Right cardiac atrium (tissue), 5 donors: Measurements from ENCODE around the gene SFXN5. TPM values are rescaled to one million over a fixed set of nuclear protein-coding genes. Genes with fewer than 3 reads are reported as not detected.
"Not testable (repeated sequence)": the region's sequence is repeated elsewhere in the genome, so short reads cannot be mapped to it uniquely, and the experiment has no call there.

Experiments used
- ATAC-seq, 2 donors: fragments of 200-7000 bp; cut with Tn5 transposase; one replicate each; pipeline versions ENCODE4 v1.8.0 to v1.9.1; 2020; ENCODE audit warnings: moderate library complexity in 2 of 2, mild to moderate bottlenecking in 1 of 2
- DNase-seq, 3 donors: peaks; one replicate each; pipeline ENCODE4 v3.0.0-alpha.2; 2020
- H3K27ac ChIP-seq: one replicate; pipeline ENCODE4 v1.5.1; 2013; ENCODE audit warnings: mild to moderate bottlenecking, low read length, control low read depth, moderate library complexity
- H3K27me3 ChIP-seq: one replicate; pipeline ENCODE4 v1.6.1; 2013; ENCODE audit not compliant: control insufficient read depth, insufficient read depth
- H3K4me1 ChIP-seq: one replicate; pipeline ENCODE4 v1.6.1; 2013; ENCODE audit warnings: low read length; ENCODE audit not compliant: control insufficient read depth, insufficient read depth
- H3K4me3 ChIP-seq: one replicate; pipeline ENCODE4 v1.5.1; 2013; ENCODE audit warnings: low read length, control low read depth
- H3K9me3 ChIP-seq: one replicate; pipeline ENCODE4 v1.6.1; 2013; ENCODE audit warnings: low read length; ENCODE audit not compliant: control insufficient read depth
- WGBS: extraction: QIAGEN DNeasy Blood & Tissue Kit; methylation state at CpG from one replicate; pipeline ENCODE4 v1.1.7; 2013; 5-methylcytosine and 5-hydroxymethylcytosine counted together
- intact Hi-C, 4 donors: fragments of 100-400 bp; cut with DNase I; formaldehyde crosslinking; loops; one replicate each; pipeline versions ENCODE4 v1.11.0 to v1.14.0; 2022 to 2023
- polyA plus RNA-seq: library from polyadenylated mRNA; stranded (reverse); fragments of 200-250 nt; gene quantifications from one replicate; pipeline ENCODE4 v1.2.3, GENCODE V29; 2013
- total RNA-seq, 4 donors: library from RNA; stranded (reverse); fragmentation: NEBNext Ultra II Directional; extraction: Animal tissue kit (Norgen Biotek cat#: 25700); gene quantifications; one replicate each; pipeline ENCODE4 v1.2.1, GENCODE V29; 2021
- donor health status: healthy with polysubstance abuse.
- donor health status: DM: no; HTN: yes; CAD: no.
- donor health status: DM: no; HTN: no; CAD: no.
- donor health status: DM: no; HTN: yes; CAD: no; lungs with severe emphysema.
- donor health status: DM: yes; HTN: yes; CAD: no.

SFXN5 gene
- total and polyA plus RNA-seq, 5 donors, result 7.6 to 12.1 (median 10.6) TPM

GRCh38 chr2:73074110-73075069, 2.9 kb upstream of the SFXN5 start:
- no peak overlapping the region for H3K27ac ChIP-seq

GRCh38 chr2:73072416-73072815, 904 bp upstream of the SFXN5 start:
- Histone ChIP-seq H3K4me3 (peak overlapping the region; percentile 84), H3K27me3 (no peaks in the 10 kb centered on the region), H3K27ac (peak overlapping the region; percentile 78), H3K4me1 (peaks cover 9% of the 10 kb centered on the region), H3K9me3 (no peaks in the 10 kb centered on the region)
- intact Hi-C loops, result loop anchor here in 1 of 4 donors (5.0 kb wide), 1 partner anchor 185 kb away; the partner anchor contains the start of gene SPR
- no peak for DNase-seq
- WGBS, result 94% methylated on average over 1 of the region's 1 CpG
- no peak for ATAC-seq

More at GRCh38 chr2:73074110-73075069, 2.9 kb upstream of the SFXN5 start:
- Histone ChIP-seq H3K4me1 (peaks cover 4% of the 10 kb centered on the region), H3K4me3 (no peak overlapping the region), H3K9me3 (no peaks in the 10 kb centered on the region), H3K27me3 (no peaks in the 10 kb centered on the region)
- WGBS, result 87% methylated on average over 13 of the region's 13 CpGs
- DNase-seq (no peak), ATAC-seq (no peak)
- intact Hi-C loops, result loop anchor here in 1 of 4 donors (5.0 kb wide), 1 partner anchor 187 kb away; the partner anchor contains the start of gene SPR

GRCh38 chr2:73072129-73072395, 550 bp upstream of the SFXN5 start:
- Histone ChIP-seq H3K27me3 (no peaks in the 10 kb centered on the region), H3K9me3 (no peaks in the 10 kb centered on the region), H3K4me3 (peak overlapping the region; percentile 84), H3K27ac (peak overlapping the region; percentile 78), H3K4me1 (peaks cover 9% of the 10 kb centered on the region)
- 7% methylated on average over 11 of the region's 11 CpGs for WGBS
- DNase-seq (peak; percentile 43 to 76 (median 76)), ATAC-seq (peak; percentile 3 to 7)
- intact Hi-C loops, result loop anchor here in 1 of 4 donors (5.0 kb wide), 1 partner anchor 185 kb away; the partner anchor contains the start of gene SPR

- H3K4me3 ChIP-seq, result peak overlapping the region; percentile 84
- peaks cover 9% of the 10 kb centered on the region for H3K4me1 ChIP-seq
- peak; percentile 48 to 79 (median 75) for DNase-seq
- peak; percentile 32 to 51 for ATAC-seq
- H3K9me3 ChIP-seq, result no peaks in the 10 kb centered on the region
- no peaks in the 10 kb centered on the region for H3K27me3 ChIP-seq
- WGBS, result under 1% methylated on average over 83 of the region's 83 CpGs
- peak overlapping the region; percentile 82 for H3K27ac ChIP-seq
- intact Hi-C loops, result loop anchor here in 1 of 4 donors (5.0 kb wide), 1 partner anchor 184 kb away; the partner anchor contains the start of gene SPR
These were observed 711 bp downstream of the SFXN5 start for GRCh38 chr2:73070643-73071359.

- H3K27ac ChIP-seq, result peak overlapping the region; percentile 82
- H3K4me3 ChIP-seq, result peak overlapping the region; percentile 84
- DNase-seq, result no peak
- peaks cover 9% of the 10 kb centered on the region for H3K4me1 ChIP-seq
- H3K9me3 ChIP-seq, result no peaks in the 10 kb centered on the region
- WGBS, result 11% methylated on average over 29 of the region's 29 CpGs
- intact Hi-C loops, result loop anchor here in 1 of 4 donors (5.0 kb wide), 1 partner anchor 183 kb away; the partner anchor contains the start of gene SPR
- no peak for ATAC-seq
- no peaks in the 10 kb centered on the region for H3K27me3 ChIP-seq
These were observed 1.5 kb downstream of the SFXN5 start for GRCh38 chr2:73069855-73070642.

GRCh38 chr2:73069041-73069854, 2.3 kb downstream of the SFXN5 start:
- Histone ChIP-seq H3K4me3 (peak overlapping the region; percentile 84), H3K9me3 (no peaks in the 10 kb centered on the region), H3K27ac (no peak overlapping the region), H3K27me3 (no peaks in the 10 kb centered on the region), H3K4me1 (peaks cover 9% of the 10 kb centered on the region)
- intact Hi-C loops, result no loop called here
- ATAC-seq (no peak), DNase-seq (no peak)
- WGBS, result 61% methylated on average over 7 of the region's 7 CpGs

GRCh38 chr2:73068147-73068546, 3.4 kb downstream of the SFXN5 start:
- Histone ChIP-seq H3K4me3 (no peak overlapping the region), H3K27me3 (no peaks in the 10 kb centered on the region), H3K9me3 (no peaks in the 10 kb centered on the region), H3K27ac (no peak overlapping the region), H3K4me1 (peaks cover 12% of the 10 kb centered on the region)
- no peak for ATAC-seq
- intact Hi-C loops, result no loop called here
- DNase-seq, result no peak
- WGBS, result 100% methylated on average over 2 of the region's 2 CpGs

- H3K4me3 ChIP-seq, result no peak overlapping the region
- no peak overlapping the region for H3K27ac ChIP-seq
- ATAC-seq (no peak), DNase-seq (no peak)
- no peaks in the 10 kb centered on the region for H3K27me3 ChIP-seq
- WGBS, result 92% methylated on average over 2 of the region's 2 CpGs
- no peaks in the 10 kb centered on the region for H3K9me3 ChIP-seq
- peaks cover 12% of the 10 kb centered on the region for H3K4me1 ChIP-seq
- intact Hi-C loops, result no loop called here
These were observed 4.5 kb downstream of the SFXN5 start for GRCh38 chr2:73067043-73067442.

GRCh38 chr2:73065070-73065469, 6.4 kb downstream of the SFXN5 start:
- H3K4me1 ChIP-seq, result peaks cover 12% of the 10 kb centered on the region
- 97% methylated on average over 5 of the region's 5 CpGs for WGBS
- DNase-seq, H3K9me3 ChIP-seq, H3K4me3 ChIP-seq, H3K27me3 ChIP-seq, intact Hi-C loops, H3K27ac ChIP-seq, ATAC-seq: not testable (repeated sequence)
